Measurements from ENCODE around the gene EIPR1.

EIPR1 gene

DNA sequence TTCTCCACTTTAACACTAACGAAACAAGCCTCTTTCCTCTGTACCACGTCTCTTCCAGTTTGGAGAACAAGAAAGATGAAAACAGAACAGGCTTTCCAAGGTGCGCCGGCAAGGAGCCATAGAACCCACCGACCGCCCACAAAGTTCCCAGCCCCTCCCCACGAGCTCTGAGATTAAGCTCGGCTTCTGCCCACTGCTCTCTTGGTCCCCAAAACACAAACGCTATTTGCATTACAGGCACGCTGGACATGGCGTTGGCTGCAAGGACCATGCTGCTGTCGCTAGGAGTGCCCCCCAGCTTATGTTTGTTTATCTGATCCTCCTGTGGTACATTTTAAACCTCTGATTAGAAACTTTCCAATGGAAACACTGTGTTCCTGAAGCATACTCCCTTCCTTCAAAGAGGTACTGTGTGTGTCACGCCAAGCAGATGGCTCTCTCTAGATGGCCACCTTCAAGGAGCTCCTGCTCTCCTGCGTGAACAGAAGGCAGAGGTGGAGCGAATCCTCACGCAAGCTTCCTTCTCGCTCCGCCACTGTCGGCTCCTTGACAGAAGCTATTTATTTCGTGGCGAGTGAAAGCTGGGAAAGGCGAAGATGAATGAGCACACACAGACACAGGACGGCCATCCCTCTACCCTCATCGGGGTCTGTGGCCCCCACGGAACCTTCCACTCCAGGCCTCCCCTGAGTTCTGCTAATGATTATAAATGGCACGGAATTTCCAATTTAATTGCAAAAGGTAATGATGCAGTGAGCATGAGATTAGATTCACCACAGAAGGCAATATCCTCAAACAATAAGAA, 166.2 kb downstream of the EIPR1 start:
- H3K4me3 ChIP-seq (ENCODE audit: low read depth, low read length): no peak overlapping the region
- TF ChIP-seq, protein P1, sequence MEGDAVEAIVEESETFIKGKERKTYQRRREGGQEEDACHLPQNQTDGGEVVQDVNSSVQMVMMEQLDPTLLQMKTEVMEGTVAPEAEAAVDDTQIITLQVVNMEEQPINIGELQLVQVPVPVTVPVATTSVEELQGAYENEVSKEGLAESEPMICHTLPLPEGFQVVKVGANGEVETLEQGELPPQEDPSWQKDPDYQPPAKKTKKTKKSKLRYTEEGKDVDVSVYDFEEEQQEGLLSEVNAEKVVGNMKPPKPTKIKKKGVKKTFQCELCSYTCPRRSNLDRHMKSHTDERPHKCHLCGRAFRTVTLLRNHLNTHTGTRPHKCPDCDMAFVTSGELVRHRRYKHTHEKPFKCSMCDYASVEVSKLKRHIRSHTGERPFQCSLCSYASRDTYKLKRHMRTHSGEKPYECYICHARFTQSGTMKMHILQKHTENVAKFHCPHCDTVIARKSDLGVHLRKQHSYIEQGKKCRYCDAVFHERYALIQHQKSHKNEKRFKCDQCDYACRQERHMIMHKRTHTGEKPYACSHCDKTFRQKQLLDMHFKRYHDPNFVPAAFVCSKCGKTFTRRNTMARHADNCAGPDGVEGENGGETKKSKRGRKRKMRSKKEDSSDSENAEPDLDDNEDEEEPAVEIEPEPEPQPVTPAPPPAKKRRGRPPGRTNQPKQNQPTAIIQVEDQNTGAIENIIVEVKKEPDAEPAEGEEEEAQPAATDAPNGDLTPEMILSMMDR (IDR thresholded peaks at IDR 0.05; ENCODE audit: borderline replicate concordance, insufficient read depth, low read depth, low read length): no peak

DNA sequence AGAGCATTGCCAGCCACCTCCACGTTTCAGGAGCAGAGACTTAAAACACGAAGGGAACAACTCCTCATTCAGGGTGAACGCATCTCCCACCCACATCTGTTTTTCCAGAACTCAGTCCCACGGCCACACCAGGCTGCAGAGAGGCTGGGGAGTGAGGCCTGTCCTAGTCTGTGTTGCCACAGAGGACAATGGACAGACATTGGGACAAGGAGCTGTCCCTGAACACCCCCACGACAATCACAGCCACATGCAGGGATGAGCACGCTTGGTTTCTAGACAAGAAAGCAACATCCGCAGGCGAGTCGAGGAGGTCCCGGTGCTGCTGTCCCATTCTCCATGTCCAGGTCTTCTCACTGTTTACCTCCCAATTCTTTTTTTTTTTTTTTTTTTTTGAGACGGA, 167.4 kb downstream of the EIPR1 start:
- no peak overlapping the region for H3K4me3 ChIP-seq (ENCODE audit: low read depth, low read length)
- TF ChIP-seq, protein P1 (IDR thresholded peaks at IDR 0.05; ENCODE audit: borderline replicate concordance, insufficient read depth, low read depth, low read length): no peak

DNA sequence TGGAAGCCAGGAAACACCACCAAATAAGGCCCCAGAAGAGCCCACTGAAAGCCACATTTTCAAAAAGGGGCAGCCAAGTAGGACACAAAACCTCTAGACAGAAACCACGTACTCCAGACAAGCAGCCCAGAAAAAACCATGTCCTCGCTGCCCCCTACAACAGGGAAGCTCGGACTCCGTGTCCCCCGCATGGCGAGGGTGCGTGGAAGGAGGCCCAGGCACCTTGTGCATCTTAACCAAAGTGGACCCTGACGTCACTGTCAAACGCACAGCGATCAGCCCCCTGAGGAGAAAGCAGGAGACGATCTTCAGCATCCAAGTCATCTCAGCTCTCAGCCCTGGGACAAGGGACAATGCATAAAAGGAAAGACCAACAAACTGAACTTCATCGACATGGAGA, 168.4 kb downstream of the EIPR1 start:
- H3K4me3 ChIP-seq (ENCODE audit: low read depth, low read length): no peak overlapping the region
- TF ChIP-seq, protein P1 (IDR thresholded peaks at IDR 0.05; ENCODE audit: borderline replicate concordance, insufficient read depth, low read depth, low read length): no peak

- no peak overlapping the region for H3K4me3 ChIP-seq (ENCODE audit: low read depth, low read length)
- TF ChIP-seq, protein P1 (IDR thresholded peaks at IDR 0.05; ENCODE audit: borderline replicate concordance, insufficient read depth, low read depth, low read length): no peak
These were observed 169.0 kb downstream of the EIPR1 start for GRCh38 chr2:3208591-3208990.

DNA sequence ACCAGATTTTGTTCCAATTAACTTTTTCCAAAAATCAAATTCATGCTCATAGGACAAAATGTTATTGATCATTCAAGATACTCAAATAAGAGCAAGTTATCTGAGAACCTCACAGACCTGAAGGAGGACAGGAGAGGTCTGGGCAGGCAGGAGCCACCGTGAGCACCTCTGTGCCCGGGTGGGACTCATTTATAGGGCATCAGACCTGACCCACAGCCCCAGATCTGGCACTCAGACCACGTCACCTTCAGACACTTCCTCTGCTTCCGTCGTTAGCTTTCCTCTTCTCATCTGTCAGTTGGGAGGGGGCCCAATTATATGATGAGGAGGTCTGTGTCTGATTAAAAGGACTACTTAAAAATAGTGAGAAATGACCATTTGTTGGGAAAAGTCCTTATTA, 169.4 kb downstream of the EIPR1 start:
- TF ChIP-seq, protein P1 (IDR thresholded peaks at IDR 0.05; ENCODE audit: borderline replicate concordance, insufficient read depth, low read depth, low read length): no peak
- H3K4me3 ChIP-seq (ENCODE audit: low read depth, low read length): no peak overlapping the region

DNA sequence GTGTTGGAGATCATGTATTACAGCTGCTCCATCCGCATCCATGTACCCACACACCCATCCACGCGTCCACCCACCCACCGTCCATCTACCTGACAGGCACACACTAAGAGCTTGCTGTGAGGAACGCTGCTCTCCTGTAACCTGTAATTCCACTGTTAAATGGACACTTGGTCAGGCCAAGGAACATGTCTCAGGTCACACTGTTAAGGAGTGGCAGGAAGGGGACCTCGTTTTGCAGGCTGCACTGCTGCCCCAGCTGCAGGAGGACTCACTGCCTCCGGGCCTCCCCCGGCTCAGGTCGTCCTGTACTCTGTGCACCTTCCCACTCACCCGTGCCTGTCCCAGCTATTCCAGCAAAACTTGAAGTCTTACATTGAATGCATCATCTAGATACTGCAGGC, 170.5 kb downstream of the EIPR1 start:
- TF ChIP-seq, protein P1 (IDR thresholded peaks at IDR 0.05; ENCODE audit: borderline replicate concordance, insufficient read depth, low read depth, low read length): no peak

GRCh38 chr2:3205845-3206244, 171.8 kb downstream of the EIPR1 start:
- TF ChIP-seq, protein P1 (IDR thresholded peaks at IDR 0.05; ENCODE audit: borderline replicate concordance, insufficient read depth, low read depth, low read length): no peak
- H3K4me3 ChIP-seq (ENCODE audit: low read depth, low read length): no peak overlapping the region

More for the DNA sequence above, 170.5 kb downstream of the EIPR1 start:
- no peak overlapping the region for H3K4me3 ChIP-seq (ENCODE audit: low read depth, low read length)
